Neural cell (in vitro differentiated cells): ENCODE results near the gene FAU.

Source experiments
- EP300 ChIP-seq: fragments of 450-650 bp; conservative IDR thresholded peaks from 2 replicates; pipeline ENCODE4 v1.6.1; 2014; ENCODE audit warnings: antibody characterized with exemption, mild to moderate bottlenecking, moderate library complexity; ENCODE audit not compliant: poor library complexity, severe bottlenecking
- EZH2 ChIP-seq: fragments of 200-600, 300-800 bp; shearing (Covaris generic), sonication (generic); IDR thresholded peaks from 2 replicates; pipeline ENCODE4 v1.6.1; 2014; ENCODE audit warnings: antibody characterized with exemption, low read length, borderline replicate concordance, mild to moderate bottlenecking; ENCODE audit not compliant: insufficient read depth, poor library complexity, severe bottlenecking
- MXI1 ChIP-seq: fragments of 450-650 bp; conservative IDR thresholded peaks from 2 replicates; pipeline ENCODE4 v1.6.1; 2014; ENCODE audit warnings: antibody characterized with exemption, mild to moderate bottlenecking; ENCODE audit not compliant: poor library complexity, severe bottlenecking
- POLR2AphosphoS5 ChIP-seq: IDR thresholded peaks from 2 replicates; pipeline ENCODE4 v1.6.1; 2012
- RAD21 ChIP-seq: fragments of 450-650 bp; conservative IDR thresholded peaks from 2 replicates; pipeline ENCODE4 v1.6.1; 2014; ENCODE audit warnings: antibody characterized with exemption, mild to moderate bottlenecking, moderate library complexity
- SMC3 ChIP-seq: fragments of 450-650 bp; conservative IDR thresholded peaks from 2 replicates; pipeline ENCODE4 v1.6.1; 2014; ENCODE audit warnings: antibody characterized with exemption, mild to moderate bottlenecking, moderate library complexity; ENCODE audit not compliant: poor library complexity
- TAF1 ChIP-seq: IDR thresholded peaks from 2 replicates; pipeline ENCODE4 v1.6.1; 2012; ENCODE audit warnings: low read depth
- TF ChIP-seq, protein P1 (sequence below): fragments of 450-650 bp; IDR thresholded peaks from 2 replicates; pipeline ENCODE4 v1.5.1; 2014; ENCODE audit warnings: antibody characterized with exemption, mild to moderate bottlenecking, moderate library complexity; ENCODE audit not compliant: poor library complexity, severe bottlenecking

DNA sequence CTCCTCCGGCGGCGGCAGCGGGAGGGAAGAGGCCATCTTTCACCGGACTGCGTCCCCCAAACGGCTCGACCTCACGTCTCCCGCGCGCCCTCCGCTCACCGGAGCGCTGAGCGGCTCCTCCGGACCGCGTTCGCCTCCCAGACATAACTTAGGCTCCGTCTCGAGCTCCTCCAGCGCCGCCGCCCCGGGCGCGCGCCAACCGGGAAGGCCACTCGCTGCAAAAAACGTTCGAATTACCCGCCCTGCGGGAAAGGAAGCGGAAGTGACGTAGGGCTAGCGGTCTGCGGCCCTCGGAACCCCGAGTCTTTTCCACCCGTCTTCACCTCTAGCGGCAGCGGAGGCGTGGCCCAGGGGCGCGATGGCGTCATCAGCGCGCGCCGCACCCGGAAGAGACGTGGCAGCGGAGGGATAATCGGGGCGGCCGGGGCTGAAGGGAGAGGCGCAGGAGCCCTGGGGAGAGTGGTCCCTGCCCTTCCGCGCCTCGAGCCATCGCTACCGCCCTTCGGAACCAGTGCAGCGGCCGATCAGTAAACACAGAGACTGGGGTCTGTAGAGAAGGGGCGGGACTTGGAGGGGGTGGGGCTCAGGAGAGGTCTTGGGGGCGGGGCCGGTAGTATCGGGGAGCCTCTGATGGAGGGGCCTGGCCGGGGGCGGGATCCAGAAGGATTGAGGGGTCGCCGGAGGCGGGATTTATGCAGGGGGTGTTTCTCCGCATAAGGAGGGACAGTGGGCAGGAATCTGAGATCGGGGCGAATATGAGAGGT is 37.9 kb downstream of the FAU start, which contains the start of the genes CDCA5 and ZFPL1:
- TF ChIP-seq, protein P1, sequence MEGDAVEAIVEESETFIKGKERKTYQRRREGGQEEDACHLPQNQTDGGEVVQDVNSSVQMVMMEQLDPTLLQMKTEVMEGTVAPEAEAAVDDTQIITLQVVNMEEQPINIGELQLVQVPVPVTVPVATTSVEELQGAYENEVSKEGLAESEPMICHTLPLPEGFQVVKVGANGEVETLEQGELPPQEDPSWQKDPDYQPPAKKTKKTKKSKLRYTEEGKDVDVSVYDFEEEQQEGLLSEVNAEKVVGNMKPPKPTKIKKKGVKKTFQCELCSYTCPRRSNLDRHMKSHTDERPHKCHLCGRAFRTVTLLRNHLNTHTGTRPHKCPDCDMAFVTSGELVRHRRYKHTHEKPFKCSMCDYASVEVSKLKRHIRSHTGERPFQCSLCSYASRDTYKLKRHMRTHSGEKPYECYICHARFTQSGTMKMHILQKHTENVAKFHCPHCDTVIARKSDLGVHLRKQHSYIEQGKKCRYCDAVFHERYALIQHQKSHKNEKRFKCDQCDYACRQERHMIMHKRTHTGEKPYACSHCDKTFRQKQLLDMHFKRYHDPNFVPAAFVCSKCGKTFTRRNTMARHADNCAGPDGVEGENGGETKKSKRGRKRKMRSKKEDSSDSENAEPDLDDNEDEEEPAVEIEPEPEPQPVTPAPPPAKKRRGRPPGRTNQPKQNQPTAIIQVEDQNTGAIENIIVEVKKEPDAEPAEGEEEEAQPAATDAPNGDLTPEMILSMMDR, result no peak
- TF ChIP-seq EP300 (peak; percentile 81), MXI1 (peak; percentile 100), TAF1 (peak; percentile 80), EZH2 (no peak), SMC3 (peak; percentile 26), RAD21 (peak; percentile 19), POLR2AphosphoS5 (peak; percentile 96)
